ENCODE measurements around the gene GPHN.

GPHN gene

DNA sequence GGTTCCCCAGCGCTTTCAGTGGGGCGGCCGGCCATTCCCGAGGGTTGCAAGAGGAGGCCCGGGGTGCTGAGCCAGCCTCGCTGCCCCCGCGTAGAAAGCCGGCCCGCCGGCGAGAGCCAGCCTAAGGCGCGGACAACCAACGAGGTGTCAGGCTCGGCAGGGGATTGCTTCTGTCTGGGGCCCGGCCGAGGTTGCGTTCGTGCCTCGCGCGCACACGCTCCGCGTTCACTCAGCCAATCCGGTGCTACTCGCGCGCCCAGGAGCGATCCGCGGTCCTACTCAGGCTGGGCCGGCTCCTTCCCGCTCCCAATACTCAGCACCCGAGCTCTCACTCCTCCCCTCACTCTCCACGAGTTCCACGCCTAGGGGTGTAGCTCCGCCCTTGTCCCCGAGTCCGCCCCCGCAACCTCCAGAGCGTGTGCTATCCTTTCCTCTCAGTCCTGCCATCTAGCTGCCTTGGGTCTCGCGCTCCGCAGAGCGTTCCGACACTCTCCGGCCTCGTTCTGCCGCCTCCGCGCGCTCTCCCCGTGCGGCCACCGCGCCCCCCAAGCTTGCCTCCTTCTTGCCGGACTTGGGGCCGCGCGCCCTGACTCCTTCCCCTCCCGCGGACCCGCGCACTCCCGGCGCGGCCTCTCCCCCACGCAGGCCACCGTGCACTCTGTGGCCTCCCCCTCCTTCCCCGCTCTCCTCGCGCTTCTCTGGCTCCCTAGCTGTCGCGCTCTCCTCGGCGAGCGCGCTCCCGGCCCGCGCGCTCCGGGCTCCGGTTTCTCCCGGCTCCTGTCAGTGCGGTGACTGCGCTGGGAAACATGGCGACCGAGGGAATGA, at the start of gene GPHN:
Gene GPHN (plus strand): TSS at position 426 of the 825 bp plus-strand sequence.
- TF ChIP-seq, protein P1, sequence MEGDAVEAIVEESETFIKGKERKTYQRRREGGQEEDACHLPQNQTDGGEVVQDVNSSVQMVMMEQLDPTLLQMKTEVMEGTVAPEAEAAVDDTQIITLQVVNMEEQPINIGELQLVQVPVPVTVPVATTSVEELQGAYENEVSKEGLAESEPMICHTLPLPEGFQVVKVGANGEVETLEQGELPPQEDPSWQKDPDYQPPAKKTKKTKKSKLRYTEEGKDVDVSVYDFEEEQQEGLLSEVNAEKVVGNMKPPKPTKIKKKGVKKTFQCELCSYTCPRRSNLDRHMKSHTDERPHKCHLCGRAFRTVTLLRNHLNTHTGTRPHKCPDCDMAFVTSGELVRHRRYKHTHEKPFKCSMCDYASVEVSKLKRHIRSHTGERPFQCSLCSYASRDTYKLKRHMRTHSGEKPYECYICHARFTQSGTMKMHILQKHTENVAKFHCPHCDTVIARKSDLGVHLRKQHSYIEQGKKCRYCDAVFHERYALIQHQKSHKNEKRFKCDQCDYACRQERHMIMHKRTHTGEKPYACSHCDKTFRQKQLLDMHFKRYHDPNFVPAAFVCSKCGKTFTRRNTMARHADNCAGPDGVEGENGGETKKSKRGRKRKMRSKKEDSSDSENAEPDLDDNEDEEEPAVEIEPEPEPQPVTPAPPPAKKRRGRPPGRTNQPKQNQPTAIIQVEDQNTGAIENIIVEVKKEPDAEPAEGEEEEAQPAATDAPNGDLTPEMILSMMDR (IDR thresholded peaks at IDR 0.05), result no peak

DNA sequence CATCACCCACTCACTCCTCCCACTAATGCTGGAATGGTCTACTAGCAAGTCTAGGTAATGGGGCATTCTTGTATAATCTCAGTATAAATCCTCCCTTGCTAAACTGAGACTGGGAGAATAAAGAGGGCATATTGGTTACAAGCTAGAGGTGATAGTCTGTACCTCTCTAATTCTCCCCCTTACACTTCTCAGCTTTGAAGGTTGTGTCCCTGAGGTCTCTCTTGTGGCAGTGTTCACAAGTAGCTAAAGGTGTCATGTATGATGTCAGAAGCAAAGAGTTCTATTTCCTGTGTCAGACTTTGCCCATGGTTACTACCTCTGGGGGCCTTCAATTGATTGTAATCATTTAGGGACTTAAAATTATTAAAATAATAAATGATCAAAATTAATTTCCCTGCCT, 48.3 kb upstream of the GPHN start:
- TF ChIP-seq, protein P1 (IDR thresholded peaks at IDR 0.05), result no peak

DNA sequence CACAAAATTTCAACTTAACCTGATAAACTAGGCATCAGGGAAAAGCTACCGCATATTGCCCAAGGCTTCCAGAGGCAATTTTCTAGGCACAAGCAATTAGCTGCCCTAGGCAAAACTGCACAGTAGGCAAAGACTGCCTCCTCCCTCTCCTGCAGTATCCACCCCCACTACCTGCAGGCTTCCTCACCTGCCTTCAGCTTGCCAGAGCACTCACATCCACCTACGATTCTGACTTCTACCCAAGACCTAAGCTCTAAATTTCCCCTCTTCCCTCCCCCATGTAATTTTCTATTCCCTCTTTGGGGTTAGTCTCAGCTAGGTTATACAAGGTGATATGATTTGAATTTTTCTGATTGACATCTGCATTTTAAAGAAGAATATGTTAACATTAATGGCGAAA, 43.7 kb upstream of the GPHN start:
- TF ChIP-seq, protein P1 (IDR thresholded peaks at IDR 0.05), result no peak

DNA sequence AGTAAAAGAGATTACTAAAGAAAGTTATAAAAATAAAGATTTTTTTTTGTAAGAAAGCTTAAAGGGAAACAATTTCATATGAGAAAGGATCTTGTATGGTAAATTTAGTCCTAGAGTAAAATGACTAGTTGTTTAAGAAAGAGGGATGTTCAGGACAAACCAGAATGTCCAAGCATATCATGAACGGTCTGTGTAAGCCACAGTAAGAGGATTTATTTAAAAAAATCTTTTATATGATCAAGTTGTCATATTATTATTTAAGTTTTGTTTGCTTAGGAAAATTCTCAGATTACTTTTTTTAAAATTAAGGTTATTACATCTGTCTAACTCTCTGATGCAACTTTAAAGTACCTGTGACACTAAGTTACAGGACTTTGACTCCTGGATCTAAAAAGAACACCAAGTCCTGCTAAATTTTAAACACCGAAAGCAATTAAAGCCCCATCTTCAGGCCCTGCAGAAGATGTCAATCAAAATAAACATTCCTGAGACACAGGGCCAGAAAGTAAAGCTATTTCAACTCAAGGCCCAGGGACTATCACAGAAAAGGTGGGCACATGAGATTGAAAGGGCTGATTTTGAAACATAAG, 39.1 kb upstream of the GPHN start:
- TF ChIP-seq, protein P1 (IDR thresholded peaks at IDR 0.05), result no peak

DNA sequence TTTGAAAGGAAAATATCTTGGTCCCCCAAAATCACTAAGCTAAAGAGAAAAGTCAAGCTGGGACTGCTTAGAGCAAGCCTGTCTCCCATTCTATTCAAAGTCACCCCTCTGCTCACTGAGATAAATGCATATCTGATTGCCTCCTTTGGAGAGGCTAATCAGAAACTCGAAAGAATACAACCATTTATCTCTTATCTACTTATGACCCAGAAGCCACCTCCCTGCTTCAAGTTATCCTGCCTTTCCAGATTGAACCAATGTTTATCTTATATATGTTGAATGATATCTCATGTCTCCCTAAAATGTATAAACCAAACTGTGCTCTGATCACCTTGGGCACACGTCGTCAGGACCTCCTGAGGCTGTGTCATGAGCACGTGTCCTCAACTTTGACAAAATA, 36.4 kb upstream of the GPHN start:
- TF ChIP-seq, protein P1 (IDR thresholded peaks at IDR 0.05), result no peak

DNA sequence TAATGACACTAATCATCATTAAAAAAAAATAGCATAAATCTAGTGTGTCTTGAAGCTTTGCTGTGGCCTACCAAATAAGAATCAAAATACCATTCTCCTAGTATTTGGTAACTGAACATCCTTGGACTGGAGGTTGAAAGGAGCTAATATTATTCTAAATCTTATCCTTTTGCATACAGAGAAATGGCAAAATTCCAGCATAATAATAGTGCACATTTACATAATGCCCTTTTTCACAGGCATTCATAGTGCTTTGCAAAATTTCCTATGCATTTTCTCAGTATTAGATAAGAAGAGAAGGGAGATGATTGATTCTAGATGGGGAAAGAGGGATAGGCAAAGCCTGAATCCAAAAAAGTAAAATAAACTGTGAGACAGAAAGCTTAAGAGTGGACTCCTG, 35.7 kb upstream of the GPHN start:
- TF ChIP-seq, protein P1 (IDR thresholded peaks at IDR 0.05), result no peak

DNA sequence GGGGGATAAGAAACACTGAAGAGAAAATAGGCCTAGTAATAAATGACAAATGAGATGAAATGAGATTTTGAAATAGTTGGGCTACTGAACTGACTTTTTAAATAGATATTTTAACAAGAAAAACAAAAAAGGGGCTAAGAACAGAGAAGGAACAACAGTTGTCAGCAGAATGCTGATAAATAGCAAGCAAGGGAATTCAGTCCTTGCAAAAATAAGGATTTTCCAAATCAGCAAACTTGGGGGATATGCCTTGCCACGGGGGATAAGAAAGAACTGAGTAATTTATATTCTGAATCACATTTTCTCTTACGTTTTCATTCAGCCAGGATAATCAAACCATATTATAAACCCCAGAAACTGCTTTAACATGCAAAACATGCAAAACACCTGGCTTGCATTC, 34.7 kb upstream of the GPHN start:
- TF ChIP-seq, protein P1 (IDR thresholded peaks at IDR 0.05), result no peak
